PC-3 (cell line): Measurements from ENCODE around the gene SNCG.

ENCODE experiments used
- EZH2 ChIP-seq: fragments of 300-600 bp; sonication (generic); IDR thresholded peaks from one replicate; pipeline ENCODE4 v1.6.1; 2017; ENCODE audit warnings: antibody characterized with exemption, mild to moderate bottlenecking, low read length; ENCODE audit not compliant: unreplicated experiment
- EZH2phosphoT487 ChIP-seq: fragments of 300-600 bp; sonication (generic); IDR thresholded peaks from 2 replicates; pipeline ENCODE4 v1.6.1; 2018; ENCODE audit warnings: mild to moderate bottlenecking, antibody characterized with exemption, low read length, borderline replicate concordance
- TF ChIP-seq, protein P1 (sequence below): fragments of 300-600 bp; sonication (generic); conservative IDR thresholded peaks from 2 replicates; pipeline ENCODE4 v1.5.1; 2017; ENCODE audit warnings: antibody characterized with exemption, low read depth, mild to moderate bottlenecking, low read length

DNA sequence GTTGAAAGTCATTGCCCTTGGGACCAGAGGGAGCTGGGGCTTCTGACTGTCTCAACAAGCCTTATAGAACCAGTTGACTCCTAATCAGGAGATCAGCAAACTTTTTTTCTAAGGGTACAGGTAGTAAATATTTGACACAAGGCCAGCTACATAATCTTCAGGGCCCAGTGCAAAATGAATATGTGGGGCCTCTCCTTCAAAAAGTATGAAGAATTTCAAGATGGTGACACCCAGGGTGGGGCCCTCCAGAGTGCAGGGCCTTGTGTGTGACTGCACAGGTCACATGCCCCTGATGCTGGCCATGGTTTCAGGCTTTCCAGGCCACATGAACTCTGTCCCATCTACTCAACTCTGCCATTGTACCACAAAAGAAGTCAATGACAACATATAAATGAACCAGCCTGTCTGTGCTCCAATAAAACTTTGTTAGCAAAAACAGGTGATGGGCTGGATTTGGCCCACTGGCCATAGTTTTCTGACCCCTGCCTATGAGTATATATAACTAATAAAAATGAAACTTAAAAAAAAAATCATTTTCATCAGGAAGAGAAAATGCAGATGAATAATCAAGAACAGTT lies 7.1 kb upstream of the SNCG start:
- TF ChIP-seq, protein P1, sequence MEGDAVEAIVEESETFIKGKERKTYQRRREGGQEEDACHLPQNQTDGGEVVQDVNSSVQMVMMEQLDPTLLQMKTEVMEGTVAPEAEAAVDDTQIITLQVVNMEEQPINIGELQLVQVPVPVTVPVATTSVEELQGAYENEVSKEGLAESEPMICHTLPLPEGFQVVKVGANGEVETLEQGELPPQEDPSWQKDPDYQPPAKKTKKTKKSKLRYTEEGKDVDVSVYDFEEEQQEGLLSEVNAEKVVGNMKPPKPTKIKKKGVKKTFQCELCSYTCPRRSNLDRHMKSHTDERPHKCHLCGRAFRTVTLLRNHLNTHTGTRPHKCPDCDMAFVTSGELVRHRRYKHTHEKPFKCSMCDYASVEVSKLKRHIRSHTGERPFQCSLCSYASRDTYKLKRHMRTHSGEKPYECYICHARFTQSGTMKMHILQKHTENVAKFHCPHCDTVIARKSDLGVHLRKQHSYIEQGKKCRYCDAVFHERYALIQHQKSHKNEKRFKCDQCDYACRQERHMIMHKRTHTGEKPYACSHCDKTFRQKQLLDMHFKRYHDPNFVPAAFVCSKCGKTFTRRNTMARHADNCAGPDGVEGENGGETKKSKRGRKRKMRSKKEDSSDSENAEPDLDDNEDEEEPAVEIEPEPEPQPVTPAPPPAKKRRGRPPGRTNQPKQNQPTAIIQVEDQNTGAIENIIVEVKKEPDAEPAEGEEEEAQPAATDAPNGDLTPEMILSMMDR: no peak
- TF ChIP-seq EZH2 (no peak), EZH2phosphoT487 (no peak)
